ENCODE data around the gene EPB41.
"Not testable (repeated sequence)": the region's sequence is repeated elsewhere in the genome, so short reads cannot be mapped to it uniquely, and the experiment has no call there.

EPB41 gene

DNA sequence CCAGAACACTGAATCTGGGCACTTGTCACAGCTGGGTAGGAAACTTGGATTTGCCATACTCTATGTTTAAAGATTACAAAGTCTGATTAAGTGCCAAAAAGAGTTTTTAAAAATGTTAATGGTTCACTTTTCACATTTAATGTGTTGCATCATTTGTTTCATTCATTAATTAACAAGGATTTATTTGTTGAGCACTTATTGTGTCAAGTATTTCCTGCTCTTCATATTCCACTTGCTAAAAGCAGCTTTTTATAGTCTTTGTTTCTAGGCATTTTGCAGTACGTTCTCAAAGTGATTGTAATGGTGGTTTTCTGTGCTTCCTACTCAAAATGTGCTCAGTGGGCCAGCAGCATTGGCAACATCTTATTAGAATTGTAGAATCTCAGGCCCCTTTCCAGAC, 68.7 kb downstream of the EPB41 start:
- DNase-seq: no peak

DNA sequence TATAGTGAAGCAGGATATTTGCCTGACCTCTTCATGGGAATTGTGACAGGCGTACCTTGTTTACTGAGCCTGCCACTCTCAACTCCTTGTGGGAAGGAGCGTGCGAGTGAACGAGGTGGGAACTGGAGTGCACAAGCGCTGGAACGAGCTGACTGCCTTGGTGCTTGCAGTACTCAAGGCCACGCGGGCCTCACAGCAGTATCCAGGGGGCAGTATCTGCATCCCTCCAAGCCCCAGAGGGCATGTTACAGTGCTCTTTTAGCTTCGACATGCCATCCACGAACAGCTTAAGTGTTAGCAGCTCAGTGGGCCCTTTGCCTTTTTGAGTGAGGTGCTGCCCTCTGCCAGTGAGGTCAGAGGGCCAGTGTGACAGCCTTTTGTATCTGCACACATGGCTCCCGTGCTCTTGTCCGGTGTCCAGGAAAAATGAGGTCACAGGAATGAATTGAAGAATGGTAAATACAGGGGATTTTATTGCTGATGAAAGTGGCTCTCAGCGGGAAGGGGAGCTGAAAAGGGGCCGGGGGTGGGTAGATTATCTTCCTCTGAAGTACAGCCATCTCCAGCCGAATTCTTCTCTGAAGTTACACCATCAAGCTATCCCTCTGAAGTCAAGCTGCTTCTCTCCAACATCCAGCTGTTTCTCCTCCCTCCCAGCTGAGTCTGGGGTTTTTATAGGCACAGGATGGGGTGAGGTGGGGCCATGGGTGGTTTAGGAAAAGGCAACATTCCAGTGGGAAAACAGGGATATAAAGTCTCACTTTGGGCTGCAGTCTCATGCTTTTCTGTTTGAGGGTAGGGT, 69.3 kb downstream of the EPB41 start:
- no peak for DNase-seq

DNA sequence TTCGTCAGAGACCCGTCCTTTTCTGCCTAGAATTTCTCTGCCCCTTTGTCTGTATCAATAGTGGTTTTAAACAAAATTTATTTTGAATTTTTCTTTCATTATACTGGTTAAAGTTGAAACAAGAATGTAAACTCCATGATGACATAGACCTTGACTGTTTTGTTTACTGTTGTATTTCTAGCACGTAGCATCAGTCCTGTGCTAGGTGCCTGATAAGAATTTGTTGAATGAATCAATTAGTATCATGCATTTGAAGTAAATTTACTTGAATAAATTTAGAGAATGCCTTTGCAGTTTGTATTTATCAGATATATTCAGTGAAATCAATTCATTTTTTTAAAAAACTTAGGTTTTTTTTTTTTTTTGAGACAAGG, 69.9 kb downstream of the EPB41 start:
- no peak for DNase-seq

DNA sequence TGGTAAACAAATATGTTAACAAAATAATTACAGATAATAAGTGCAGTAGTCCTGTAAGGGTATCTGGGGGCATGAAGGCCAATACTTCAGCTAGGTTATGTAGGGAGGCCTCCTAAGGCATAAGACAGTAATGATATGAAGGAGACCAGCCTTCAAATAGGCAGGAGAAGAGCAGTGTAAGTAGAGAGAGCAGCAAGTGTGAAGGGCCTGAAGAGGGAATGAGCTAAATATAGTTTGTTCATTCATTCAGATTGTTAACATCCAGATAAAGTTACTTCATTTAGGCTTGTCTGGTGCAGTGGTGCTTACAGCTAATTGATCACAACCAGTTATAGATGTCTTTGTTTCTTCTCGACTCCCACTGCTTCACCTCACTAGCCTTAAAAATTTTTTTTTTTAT, 71.1 kb downstream of the EPB41 start:
- no peak for DNase-seq

DNA sequence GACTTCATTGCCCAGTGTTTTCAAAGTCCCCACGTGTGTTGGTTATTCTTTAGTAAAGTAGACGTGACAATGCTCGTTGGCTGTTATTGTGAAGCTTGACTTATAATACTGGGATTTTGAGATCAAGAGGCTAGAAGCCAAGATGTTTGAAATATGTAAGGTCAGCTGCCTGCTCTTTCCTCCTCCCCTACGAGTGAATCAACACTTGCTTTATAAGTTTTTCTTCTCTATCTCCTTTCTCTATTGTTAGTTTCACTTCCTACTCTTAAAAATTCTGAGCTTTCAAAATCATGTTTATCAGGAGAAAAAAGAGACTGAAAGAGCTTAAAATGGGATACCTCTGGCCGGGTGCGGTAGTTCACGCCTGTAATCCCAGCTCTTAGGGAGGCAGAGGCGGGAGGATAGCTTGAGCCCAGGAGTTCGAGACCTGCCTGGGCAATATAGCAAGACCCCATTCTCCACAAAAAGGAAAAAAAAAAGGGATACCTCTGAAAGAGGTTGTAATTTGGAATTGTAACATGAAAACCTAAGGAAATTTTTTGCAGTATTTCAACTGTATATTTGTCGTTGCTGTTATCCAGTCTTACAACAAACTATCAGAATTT, 72.0 kb downstream of the EPB41 start:
- no peak for DNase-seq

DNA sequence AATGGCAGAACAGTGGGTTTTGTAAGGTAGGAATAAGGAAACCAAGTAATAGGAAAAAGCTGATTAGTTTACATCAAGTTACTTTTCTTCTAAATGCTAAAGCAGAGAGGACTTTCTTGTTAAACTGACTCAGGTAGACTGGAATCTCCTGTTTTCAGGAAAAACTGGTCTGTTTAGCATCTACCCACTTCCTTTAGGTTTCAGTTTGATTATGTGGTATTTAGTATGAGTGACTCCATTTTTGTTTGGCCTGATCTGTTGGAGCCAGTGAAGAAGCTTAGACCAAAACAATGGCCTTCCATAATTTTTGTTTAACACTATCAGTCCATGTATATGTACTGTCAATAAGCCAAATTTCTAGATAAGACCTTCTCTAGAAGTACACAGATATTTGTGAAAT, 88.4 kb downstream of the EPB41 start:
- DNase-seq: no peak

DNA sequence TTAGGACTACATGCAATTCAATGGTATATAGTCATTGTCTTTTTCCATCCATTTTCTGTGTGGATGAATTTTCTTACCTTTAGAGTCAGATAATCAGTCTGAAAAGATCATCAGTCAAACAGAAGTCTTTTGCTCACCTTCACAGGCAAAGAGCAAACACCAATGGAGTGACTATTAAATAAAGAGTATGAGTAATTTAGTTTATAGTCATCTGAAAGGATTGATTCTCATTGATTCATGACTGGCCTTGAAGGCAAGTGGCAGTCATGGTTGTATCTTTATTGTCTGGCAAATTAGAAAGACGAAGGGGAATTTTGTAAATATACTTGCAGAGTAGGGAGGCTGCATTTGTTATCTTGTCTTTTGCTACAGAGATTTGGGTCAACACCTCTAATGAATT, 89.9 kb downstream of the EPB41 start:
- DNase-seq: no peak

DNA sequence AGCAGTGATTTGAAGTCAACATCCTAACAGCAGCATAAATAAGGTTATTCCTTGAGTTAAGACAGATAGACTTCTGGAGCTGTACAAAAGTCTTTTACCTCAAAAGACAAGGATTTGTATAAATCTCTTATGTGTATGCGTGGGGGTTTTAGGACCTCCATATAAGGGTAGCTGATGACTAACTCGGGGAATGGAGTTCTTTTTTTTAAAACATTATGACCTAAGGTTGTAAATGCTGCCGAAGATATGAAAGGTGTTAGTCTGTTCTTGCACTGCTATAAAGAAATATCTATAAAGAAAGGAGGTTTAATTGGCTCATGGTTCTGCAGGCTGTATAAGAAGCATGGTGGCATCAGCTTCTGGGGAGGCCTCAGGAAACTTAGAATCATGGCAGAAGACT, 90.4 kb downstream of the EPB41 start:
- DNase-seq: no peak

DNA sequence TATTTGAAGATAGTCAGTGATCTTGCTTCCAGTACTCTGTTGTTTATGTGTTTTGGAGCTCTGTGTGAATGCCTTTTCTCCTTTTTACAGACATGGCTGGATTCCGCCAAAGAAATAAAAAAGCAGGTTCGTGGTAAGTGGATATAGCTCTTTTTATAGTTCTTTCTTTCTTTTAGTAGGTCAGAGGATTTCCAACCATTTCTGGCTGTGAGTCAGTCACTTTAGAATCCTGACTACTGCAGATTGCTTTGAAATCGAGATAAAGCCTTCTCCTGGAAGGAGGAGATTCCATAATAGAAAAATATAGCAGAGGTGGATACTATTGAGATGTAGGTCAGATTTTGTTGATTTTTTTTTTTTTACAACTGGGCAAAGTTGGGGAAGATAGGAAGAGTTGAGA, 97.4 kb downstream of the EPB41 start:
- DNase-seq: no peak

DNA sequence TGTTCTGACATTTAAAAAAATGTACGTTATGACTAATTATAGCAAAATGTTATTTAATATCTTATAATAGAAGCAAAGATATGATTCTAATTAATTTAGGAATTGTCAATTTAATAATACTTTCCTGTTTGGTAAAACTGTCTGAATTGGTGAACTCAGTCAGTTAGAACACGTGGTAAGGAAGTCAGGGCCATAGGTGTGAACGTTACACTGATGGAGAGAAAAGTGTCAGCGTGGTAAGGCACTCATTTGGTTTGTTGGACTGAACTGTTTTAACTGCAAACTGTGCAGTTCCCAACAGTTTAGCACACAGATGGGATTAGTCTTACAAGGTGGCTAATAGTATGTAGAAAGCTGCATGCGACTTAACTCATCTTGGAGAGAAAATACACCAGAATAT, 102.9 kb downstream of the EPB41 start:
- DNase-seq: no peak

DNA sequence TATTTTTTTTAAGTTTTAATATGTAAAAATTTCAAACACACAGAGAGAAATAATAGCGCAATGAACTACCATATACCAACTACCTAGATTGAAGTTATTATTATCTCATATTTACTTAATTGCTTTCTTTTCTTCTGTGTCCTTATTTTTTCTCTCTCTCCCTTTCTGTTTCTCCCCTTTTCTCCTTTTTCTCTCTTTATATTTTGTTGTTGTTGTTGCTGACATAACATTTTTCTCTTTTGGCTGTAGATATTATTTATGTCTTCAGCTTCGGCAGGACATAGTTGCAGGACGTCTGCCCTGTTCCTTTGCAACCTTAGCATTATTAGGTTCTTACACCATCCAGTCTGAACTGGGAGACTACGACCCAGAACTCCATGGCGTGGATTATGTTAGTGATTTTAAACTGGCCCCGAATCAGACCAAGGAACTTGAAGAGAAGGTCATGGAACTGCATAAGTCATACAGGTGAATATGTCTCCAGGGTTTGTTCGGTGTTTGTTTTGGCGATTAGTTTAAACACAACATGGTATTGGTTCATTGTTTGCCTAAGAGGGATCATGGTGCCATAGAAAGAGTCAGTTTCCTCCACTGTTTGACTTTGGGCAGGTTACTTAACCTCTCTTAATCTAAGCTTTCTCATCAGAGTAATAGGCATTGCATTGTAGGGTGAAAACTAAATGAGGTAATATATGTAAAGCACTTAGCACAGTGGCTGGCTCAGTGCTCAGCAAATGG, 103.8 kb downstream of the EPB41 start:
- DNase-seq: no peak

DNA sequence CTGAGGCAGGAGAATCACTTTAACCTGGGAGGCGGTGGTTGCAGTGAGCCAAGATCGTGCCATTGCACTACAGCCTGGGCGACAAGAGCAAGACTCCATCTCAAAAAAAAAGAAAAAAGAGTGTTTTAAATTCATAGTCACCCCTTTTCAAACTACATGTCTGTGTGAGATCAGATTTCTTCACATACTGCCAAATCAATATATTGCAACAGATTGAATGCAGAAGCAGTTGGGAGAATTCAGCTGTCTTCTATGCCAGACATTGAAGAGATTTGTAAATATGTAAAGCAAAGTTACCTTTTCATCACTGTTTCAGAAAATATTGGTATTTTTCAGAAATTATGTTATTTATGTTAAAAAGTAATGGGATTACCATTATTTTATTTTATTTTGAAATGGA, 108.3 kb downstream of the EPB41 start:
- no peak for DNase-seq

DNA sequence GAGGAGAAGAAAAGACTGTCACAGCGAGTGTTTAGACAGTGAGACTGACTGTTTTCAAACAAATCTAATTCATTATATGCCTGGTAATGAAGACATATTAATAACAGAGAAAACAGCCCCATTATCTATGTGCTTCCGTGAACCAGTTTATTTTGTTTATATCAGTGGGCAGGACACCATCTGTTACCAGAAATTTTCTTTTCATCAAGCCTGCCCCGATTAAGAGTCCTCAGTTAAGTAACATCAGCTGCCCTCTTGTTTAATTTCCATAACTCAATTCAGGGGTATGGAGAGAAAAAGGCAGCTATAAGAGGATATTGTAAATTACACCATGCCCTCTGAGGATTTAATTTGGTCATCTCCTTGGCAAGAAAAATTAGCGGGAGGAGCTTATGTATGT, 115.3 kb downstream of the EPB41 start:
- no peak for DNase-seq

DNA sequence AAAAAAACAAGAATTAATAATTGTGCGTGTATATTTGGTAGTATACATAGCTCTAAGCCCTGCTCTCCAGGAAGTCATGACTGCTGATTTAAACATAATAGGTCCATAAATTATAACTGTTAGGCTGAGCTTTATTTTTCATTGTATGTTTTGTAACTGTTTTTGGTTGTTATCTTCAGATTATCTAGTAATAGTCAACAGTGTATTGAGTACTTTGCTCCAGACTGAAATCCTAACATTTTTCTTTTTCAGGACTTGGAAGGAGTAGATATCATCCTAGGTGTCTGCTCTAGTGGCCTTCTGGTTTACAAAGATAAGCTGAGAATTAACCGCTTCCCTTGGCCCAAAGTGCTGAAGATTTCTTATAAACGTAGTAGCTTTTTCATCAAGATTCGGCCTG, 118.5 kb downstream of the EPB41 start:
- DNase-seq: no peak

DNA sequence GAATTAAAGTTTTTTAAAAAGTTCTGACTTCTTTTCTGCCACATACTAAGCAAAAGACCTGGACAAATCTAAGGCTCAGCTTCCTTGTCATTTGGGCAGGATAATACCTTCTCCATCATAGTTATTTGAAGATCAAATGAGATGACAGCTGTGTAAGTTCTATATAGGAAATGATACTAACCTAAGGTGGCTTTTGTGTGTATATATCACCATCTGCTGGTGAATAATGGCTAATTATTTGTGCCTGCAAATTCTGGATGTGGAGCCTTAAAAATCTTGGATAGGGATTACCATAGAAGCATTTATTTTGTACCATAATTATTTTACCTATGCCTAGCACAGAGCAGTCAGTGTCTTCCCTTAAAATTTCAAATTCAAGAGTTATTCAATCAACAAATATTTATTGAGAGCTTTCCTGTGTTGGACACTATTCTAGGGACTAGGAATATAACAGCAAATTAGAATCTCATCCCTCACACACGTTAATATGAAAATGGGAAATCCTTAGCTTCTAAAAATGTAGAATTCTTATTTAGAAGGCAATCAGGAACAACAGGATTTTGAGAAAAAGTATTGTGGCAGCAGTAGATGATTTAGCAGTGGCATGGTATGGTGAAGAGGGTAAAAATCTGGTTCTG, 119.6 kb downstream of the EPB41 start:
- DNase-seq: no peak

DNA sequence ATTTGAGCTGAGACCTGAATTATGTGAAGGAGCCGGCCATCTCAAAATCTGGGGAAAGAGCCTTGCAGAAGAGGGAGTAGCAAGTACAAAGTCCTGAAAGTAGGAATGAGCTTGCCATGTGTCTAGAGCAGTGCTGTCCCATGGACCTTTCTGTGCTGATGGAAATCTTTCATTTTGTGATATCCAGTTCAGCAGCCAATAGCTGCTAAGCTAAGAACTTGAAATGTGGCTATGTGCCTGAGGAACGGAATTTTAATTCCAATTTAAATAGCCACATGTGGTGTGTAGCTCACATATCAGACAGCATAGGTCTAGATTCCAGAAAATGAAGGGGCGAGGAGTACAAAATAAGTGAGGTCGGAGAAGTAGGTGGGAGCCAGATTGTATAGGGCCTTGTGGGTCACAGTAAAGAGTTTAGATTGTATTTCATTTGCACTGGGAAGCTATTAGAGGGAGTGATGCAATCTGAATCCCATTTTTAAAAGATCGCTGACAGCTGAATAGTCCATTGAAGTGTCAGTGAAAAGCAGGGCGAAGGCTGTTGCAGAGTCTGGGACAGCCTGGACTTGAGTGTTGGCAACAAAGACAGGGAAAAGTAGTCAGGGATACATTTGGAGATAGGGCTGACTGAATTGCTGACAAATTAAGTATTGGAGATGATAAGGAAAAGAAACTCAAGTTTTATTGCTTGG, 129.1 kb downstream of the EPB41 start:
- no peak for DNase-seq

DNA sequence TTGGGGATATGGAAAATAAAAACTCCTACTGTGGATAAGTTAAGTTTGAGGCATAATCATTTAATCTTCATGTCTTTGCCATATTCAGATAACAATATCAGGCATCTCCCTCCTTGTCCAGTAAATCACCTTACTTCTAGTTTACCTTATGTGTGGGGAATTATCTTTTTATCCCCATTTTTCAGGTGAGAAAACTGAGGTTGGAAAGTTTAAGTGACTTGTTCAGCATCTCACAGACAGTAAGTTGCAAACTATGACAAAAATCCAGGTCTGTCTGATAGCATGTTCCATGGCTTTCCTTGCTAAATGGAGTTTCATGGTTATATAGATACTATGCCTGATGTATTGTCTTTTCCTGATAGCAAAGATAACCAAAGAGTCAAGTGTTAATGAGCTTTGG, 129.6 kb downstream of the EPB41 start:
- no peak for DNase-seq

DNA sequence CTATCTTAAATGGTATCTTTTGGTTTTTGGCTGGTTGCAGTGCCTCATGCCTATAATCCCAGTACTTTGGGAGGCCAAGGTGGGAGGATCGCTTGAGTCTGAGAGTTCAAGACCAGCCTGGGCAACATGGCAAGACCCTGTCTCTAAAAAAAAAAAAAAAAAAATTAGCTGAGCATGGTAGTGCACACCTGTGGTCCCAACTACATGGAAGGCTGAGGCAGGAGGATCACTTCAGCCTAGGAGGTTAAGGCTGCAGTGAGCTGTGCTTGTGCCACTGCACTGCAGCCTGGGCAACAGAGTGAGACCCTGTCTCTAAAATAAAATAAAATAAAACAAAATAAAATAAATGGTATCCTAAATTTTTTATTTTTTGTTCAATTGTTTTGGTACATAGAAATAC, 131.3 kb downstream of the EPB41 start:
- not testable (repeated sequence) for DNase-seq

DNA sequence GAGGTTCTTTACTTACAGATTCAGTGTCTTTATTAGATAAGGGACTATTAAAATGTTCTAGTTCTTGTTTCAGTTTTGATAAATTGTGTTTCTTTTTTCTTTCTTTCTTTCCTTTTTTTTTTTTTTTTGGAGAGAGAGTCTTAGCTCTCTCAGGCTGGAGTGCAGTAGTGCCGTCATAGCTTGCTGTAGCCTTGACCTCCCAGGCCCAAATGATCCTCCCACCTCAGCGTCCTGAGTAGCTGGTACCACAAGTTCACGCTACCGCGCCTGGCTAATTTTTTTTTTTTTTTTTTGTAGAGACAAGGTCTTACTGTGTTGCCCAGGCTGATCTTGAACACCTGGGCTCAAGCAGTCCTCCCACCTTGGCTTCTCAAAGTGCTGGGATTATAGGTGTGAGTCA, 132.8 kb downstream of the EPB41 start:
- no peak for DNase-seq

DNA sequence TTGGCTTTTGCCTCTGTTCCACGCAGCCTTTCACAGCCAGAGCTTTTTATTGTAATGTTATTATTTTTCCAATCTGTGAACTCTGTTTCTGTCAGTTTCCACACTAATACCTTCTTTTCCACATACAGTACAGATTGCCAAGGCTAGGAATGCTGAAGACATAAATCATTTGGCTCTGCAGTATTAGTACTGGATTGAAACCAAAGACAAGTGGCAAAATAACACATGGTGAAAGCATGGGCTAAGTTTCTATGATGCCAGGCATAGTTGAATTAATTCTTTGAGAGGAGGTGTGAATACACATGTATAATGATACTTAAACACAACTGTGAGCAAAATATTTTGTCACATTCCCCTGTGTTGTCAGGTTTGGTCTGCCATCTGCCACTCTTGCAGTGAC, 135.8 kb downstream of the EPB41 start:
- DNase-seq: no peak

DNA sequence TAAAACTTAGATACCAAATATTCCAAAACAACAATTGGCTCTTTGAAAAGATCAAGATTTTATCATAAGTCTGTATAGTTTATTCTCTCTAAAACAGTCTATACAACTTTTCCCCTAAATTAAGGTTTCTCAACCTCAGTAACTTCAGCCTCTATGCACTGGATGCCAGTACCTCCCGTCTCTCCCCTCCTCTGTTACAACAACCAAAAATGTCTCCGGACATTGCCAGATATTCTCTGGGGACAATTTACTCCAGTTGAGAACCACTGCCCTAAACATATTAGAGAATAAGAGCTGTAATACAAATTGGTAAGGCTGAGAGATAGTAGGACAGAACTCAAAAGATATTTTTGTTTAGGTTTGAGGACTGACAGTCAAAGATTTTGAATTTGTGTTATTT, 137.7 kb downstream of the EPB41 start:
- DNase-seq: no peak

DNA sequence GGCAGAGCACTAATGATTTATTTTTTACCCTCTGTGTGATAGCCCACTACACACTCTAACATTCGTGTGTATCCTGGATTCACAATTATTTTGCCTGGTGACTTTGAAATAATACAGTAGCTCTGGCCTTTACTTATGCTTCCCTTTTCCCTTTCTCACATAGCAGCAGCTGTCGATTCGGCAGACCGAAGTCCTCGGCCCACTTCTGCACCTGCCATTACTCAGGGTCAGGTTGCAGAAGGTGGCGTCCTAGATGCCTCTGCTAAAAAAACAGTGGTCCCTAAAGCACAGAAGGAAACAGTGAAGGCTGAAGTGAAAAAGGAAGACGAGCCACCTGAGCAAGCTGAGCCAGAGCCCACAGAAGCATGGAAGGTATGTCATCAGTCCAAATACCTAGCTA, 138.6 kb downstream of the EPB41 start:
- DNase-seq: no peak

DNA sequence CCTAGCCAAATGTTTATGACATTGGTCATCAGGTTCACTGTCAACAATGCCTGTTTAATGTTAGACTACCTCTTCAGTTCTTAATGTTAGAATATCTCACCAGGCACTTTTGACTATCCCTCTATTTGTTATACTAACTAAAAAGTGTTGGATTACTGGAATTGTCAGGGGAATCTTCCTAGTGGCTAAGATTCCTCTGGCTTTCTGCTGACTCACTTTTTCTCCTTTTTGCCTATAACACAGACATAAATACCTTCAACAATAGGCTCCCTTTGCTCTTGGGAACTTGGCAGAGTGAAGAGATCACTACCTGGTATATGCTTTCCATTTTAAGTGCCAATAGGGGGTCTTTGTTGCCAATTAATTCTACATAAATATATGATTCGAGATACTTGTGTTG, 140.8 kb downstream of the EPB41 start:
- no peak for DNase-seq

Measured in T1000 (cell line).